Prostate gland (tissue), 2 donors: ENCODE data around the gene ZMPSTE24. TPM values are rescaled to one million over a fixed set of nuclear protein-coding genes. Genes with fewer than 3 reads are reported as not detected.

Experiments used
- DNase-seq: peaks from one replicate; pipeline ENCODE4 v3.0.0-alpha.2; 2019; ENCODE audit warnings: low spot score
- H3K27ac ChIP-seq, 2 donors: fragments of 200-600 bp; sonication (generic); 2 replicates each; pipeline ENCODE4 v1.5.1; 2017 to 2019
- H3K27me3 ChIP-seq: fragments of 200-600 bp; sonication (generic); replicated peaks from 2 replicates; pipeline ENCODE4 v1.5.1; 2019; ENCODE audit not compliant: insufficient read depth
- H3K36me3 ChIP-seq, 2 donors: fragments of 200-600 bp; sonication (generic); 1 replicate in 1 of 2; 2 replicates in 1 of 2; pipeline versions ENCODE4 v1.5.1 to v1.8.1; 2017 to 2019
- H3K4me1 ChIP-seq: fragments of 200-600 bp; sonication (generic); replicated peaks from 2 replicates; pipeline ENCODE4 v1.5.1; 2019
- H3K4me3 ChIP-seq, 2 donors: fragments of 200-600 bp; sonication (generic); 2 replicates each; pipeline ENCODE4 v1.5.1; 2017 to 2019
- H3K9me3 ChIP-seq: fragments of 200-600 bp; sonication (generic); 2 replicates; pipeline ENCODE4 v1.5.1; 2017
- CTCF ChIP-seq, 4 experiments: fragments of 200-600 bp in 2 of 4; fragments of 450-650 bp in 2 of 4; sonication (generic) in 2 of 4; IDR thresholded peaks; 1 replicate in 3 of 4; 2 replicates in 1 of 4; pipeline ENCODE4 v1.5.1; 2016 to 2019; ENCODE audit warnings: antibody characterized with exemption in 4 of 4, mild to moderate bottlenecking in 2 of 4, moderate library complexity in 2 of 4
- POLR2A ChIP-seq: fragments of 450-650 bp; IDR thresholded peaks from one replicate; pipeline ENCODE4 v1.6.1; 2016; ENCODE audit warnings: antibody characterized with exemption, mild to moderate bottlenecking
- POLR2AphosphoS5 ChIP-seq: sonication (generic); formaldehyde crosslinking; IDR thresholded peaks from one replicate; pipeline ENCODE4 v1.6.1; 2017; ENCODE audit warnings: antibody characterized with exemption
- WGBS: methylation state at CpG from one replicate; pipeline ENCODE4 v1.1.5; 2018; 5-methylcytosine and 5-hydroxymethylcytosine counted together
- intact Hi-C: fragments of 100-400 bp; cut with DNase I; formaldehyde crosslinking; loops from one replicate; pipeline ENCODE4 v1.14.2; 2022
- total RNA-seq, 2 donors: library from RNA; depleted of rRNA; stranded (reverse); fragments of >200 nt; gene quantifications; one replicate each; pipeline ENCODE4 v1.1.0, GENCODE V29; 2016

Gene ZMPSTE24
- total RNA-seq, 2 donors from 2014 or later, result 32.8 to 57.7 TPM

DNA sequence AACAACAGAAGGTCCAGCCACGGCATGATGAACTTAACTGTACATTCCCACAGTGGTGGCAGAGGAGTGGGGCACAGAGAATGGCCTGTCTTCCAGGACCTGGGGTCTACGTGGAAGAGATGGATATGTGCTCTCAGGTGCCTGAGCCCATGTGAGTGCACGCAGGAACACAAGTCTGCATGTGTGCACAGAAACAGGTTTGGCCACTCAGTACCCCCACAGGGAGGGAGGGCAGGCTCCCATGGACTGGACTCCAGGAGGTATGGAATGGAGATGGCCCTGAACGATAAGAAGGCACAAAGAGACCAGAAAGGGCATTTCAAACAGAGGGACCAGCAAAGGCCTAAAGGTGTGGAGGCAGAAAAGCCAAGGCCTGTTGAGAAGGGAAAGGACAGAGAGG lies 48.3 kb downstream of the ZMPSTE24 start:
- 54% methylated on average over 4 of the region's 4 CpGs for WGBS
- H3K4me1 ChIP-seq, result peaks cover 8% of the 10 kb centered on the region
- intact Hi-C loops, result no loop called here
- H3K36me3 ChIP-seq, result no peaks in the 10 kb centered on the region
- H3K4me3 ChIP-seq, result no peak overlapping the region
- no peaks in the 10 kb centered on the region for H3K27me3 ChIP-seq
- peak; percentile 58 for TF ChIP-seq POLR2AphosphoS5
- no peak for TF ChIP-seq CTCF (IDR thresholded peaks at IDR 0.05)
- DNase-seq, result peak; percentile 48
- peak overlapping the region; percentile 24 to 63 for H3K27ac ChIP-seq
- no peaks in the 10 kb centered on the region for H3K9me3 ChIP-seq

DNA sequence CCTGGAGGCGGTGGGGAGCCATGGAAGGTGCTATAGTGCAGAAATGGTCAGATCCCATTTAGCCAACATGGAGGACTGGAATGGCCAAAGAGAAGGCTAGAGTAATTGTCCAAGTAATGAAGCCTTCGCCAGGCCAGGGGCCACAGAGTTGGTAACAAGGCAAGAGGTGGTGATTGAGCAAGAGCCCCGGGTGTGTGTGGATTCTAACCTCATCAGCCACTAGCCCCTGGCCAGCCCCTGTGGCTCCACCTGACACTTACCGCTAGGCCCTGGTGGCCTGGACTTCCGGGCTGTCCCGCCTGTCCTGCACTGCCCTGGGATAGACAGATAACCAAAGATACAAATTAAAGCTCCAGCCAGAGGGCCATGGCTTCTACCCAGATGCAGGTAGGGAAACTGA lies 49.1 kb downstream of the ZMPSTE24 start:
- H3K27me3 ChIP-seq, result no peaks in the 10 kb centered on the region
- H3K27ac ChIP-seq, result no peak overlapping the region
- DNase-seq, result no peak
- H3K36me3 ChIP-seq, result no peaks in the 10 kb centered on the region
- peaks cover 8% of the 10 kb centered on the region for H3K4me1 ChIP-seq
- H3K4me3 ChIP-seq, result no peak overlapping the region
- intact Hi-C loops, result no loop called here
- H3K9me3 ChIP-seq, result no peaks in the 10 kb centered on the region
- 94% methylated on average over 6 of the region's 6 CpGs for WGBS
- no peak for TF ChIP-seq CTCF (IDR thresholded peaks at IDR 0.05)
- no peak for TF ChIP-seq POLR2AphosphoS5
- no peak for TF ChIP-seq POLR2A

GRCh38 chr1:40308036-40308727 lies 50.1 kb downstream of the ZMPSTE24 start:
- no peak for TF ChIP-seq CTCF (IDR thresholded peaks at IDR 0.05)
- TF ChIP-seq POLR2A, result no peak
- TF ChIP-seq POLR2AphosphoS5, result no peak
- intact Hi-C loops, result no loop called here
- WGBS, result 62% methylated on average over 5 of the region's 6 CpGs

GRCh38 chr1:40309374-40310128 lies 51.5 kb downstream of the ZMPSTE24 start:
- Histone ChIP-seq H3K27ac (no peak overlapping the region), H3K36me3 (no peaks in the 10 kb centered on the region), H3K4me1 (peaks cover 8% of the 10 kb centered on the region), H3K27me3 (no peaks in the 10 kb centered on the region), H3K4me3 (no peak overlapping the region), H3K9me3 (no peaks in the 10 kb centered on the region)
- no peak for DNase-seq
- intact Hi-C loops, result loop anchor here (10.0 kb wide), 2 partner anchors 95 to 165 kb away; no protein-coding TSS in a partner anchor
- 78% methylated on average over 8 of the region's 8 CpGs for WGBS
- no peak for TF ChIP-seq POLR2AphosphoS5
- no peak for TF ChIP-seq CTCF (IDR thresholded peaks at IDR 0.05)
- TF ChIP-seq POLR2A, result no peak

More at GRCh38 chr1:40308036-40308727, 50.1 kb downstream of the ZMPSTE24 start:
- H3K36me3 ChIP-seq, result no peaks in the 10 kb centered on the region
- peaks cover 8% of the 10 kb centered on the region for H3K4me1 ChIP-seq
- no peak for DNase-seq
- H3K9me3 ChIP-seq, result no peaks in the 10 kb centered on the region
- H3K4me3 ChIP-seq, result no peak overlapping the region
- H3K27me3 ChIP-seq, result no peaks in the 10 kb centered on the region
- no peak overlapping the region for H3K27ac ChIP-seq
